Measurements from ENCODE around the gene KCNF1. TPM values are rescaled to one million over a fixed set of nuclear protein-coding genes. Genes with fewer than 3 reads are reported as not detected.
"Not testable (repeated sequence)": the region's sequence is repeated elsewhere in the genome, so short reads cannot be mapped to it uniquely, and the experiment has no call there.

Gene KCNF1
- total RNA-seq, 1 donor: not detected

- no peak for DNase-seq (ENCODE audit: low read depth)
- H3K4me3 ChIP-seq (ENCODE audit: low read depth, low read length): no peak overlapping the region
- TF ChIP-seq, protein P1, sequence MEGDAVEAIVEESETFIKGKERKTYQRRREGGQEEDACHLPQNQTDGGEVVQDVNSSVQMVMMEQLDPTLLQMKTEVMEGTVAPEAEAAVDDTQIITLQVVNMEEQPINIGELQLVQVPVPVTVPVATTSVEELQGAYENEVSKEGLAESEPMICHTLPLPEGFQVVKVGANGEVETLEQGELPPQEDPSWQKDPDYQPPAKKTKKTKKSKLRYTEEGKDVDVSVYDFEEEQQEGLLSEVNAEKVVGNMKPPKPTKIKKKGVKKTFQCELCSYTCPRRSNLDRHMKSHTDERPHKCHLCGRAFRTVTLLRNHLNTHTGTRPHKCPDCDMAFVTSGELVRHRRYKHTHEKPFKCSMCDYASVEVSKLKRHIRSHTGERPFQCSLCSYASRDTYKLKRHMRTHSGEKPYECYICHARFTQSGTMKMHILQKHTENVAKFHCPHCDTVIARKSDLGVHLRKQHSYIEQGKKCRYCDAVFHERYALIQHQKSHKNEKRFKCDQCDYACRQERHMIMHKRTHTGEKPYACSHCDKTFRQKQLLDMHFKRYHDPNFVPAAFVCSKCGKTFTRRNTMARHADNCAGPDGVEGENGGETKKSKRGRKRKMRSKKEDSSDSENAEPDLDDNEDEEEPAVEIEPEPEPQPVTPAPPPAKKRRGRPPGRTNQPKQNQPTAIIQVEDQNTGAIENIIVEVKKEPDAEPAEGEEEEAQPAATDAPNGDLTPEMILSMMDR (IDR thresholded peaks at IDR 0.05; ENCODE audit: insufficient read depth, low read depth, low read length): no peak
These were observed 42.7 kb downstream of the KCNF1 start for GRCh38 chr2:10954416-10954815.

DNA sequence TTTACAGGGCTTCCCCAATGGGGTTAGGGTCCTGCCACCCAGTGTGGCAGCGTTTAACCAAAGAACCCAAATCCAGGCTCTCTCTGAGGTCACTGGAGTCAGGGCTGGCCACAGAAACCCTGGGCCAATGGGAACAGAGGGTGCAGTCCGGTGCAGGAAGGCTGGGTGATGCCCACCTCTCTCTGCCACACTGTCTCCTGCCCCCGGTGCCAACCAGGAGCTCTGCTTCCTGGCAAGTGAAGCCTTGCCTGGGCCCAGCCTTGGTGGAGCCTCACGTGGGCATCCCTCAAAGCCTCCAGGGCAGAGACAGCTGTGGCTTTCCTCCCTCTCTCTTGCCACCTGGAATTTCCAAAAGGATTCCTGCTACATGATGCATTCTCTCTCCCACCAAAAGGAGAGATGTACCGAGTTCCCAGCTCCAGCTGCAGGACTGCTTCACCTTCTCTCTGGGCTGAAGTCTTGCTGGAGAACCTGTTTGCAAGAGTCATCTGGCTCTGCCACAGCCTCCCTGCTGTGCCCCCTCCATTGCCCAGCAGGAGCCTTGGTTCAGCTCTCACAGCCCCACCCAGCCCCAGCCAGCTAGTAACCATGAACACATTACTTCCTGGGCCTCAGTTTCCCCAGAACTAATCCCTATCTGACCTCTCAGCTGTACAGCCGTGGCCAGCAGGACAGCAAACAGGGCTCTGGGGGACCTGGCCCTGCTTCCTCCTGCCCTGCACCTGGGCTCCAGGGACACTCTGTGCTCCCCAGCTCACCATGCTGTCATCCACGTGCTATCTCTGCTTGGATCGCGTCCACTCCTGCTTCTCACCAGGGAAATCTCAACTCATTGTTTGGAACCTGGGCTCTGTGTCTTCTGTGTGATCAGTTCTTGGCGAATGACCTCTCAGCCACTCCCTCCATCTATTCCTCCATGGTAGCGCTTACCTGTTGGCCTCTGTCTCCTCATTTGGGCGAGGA is 43.4 kb downstream of the KCNF1 start:
- no peak for DNase-seq (ENCODE audit: low read depth)
- H3K4me3 ChIP-seq (ENCODE audit: low read depth, low read length): no peak overlapping the region
- TF ChIP-seq, protein P1 (IDR thresholded peaks at IDR 0.05; ENCODE audit: insufficient read depth, low read depth, low read length): no peak

DNA sequence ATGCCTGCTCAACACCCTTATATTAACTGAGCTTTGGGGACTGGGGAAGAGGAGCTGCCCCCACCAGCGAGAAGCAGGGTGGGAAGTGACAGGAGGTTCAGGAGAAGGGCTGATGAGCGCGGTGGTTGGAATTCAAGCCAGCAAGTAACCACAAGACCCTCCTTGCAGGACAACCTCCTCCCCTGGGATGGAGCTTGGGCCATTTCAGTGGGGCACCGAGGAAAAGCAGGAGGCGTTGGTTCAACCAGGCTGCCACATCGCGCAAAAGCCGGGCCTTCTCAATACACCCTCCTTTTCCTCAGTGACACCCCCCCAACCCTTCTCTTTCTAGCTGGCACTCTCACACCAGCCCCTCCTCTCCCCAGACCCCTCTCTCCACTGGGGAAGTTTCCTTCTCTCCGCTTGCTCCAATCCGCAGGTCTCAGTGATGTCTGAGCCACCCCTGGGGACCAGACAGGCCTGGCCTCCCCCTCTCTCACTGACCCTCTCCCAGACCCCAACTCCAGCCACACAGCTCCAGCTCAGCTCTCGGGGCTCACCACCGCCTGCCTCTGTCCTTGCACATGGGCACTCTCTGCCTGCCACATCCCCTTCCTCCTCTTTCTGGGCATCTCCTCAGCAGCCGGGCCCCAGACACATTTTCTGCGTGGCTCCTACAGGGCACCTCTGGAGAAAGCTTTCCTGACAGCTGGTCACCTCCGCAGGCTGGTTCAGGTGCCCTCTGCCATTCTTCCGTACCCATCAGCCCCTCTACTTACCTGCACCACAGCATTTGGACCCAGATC is 44.5 kb downstream of the KCNF1 start:
- DNase-seq (ENCODE audit: low read depth): no peak
- TF ChIP-seq, protein P1 (IDR thresholded peaks at IDR 0.05; ENCODE audit: insufficient read depth, low read depth, low read length): no peak
- H3K4me3 ChIP-seq (ENCODE audit: low read depth, low read length): no peak overlapping the region

DNA sequence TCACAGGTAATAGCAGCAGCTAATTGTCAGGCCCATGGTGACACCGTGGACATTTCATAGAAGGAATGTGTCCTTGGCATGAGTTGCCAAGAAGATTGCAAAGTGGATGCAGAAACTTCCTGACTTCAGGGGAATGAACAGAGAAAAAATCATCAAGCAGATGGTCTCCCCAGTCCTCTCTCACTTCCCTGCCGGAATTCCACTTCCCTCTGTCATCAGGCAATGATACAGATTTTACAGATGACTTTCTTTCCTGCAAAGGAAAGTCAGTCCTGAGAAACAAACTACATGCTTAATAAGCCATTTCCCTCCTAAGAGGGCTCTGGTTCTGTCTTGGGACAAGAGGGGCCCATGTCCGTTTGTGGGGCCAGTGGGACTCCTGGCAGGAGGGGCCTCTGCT is 45.7 kb downstream of the KCNF1 start:
- TF ChIP-seq, protein P1 (IDR thresholded peaks at IDR 0.05; ENCODE audit: insufficient read depth, low read depth, low read length): no peak
- no peak overlapping the region for H3K4me3 ChIP-seq (ENCODE audit: low read depth, low read length)
- no peak for DNase-seq (ENCODE audit: low read depth)

DNA sequence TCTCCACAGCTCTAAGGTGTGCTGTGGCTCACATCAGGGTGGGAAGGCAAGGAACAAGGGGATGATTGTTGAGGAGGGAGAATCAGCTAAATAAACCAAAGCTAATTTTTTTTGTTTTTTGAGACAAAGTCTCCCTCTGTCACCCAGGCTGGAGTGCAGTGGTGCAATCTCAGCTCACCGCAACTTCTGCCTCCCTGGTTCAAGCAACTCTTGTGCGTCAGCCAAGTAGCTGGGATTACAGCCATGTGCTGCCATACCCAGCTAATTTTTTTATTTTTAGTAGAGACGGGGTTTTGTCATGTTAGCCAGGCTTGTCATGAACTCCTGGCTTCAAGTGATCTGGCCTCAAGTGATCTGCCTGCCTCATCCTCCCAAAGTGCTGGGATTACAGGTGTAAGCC is 46.7 kb downstream of the KCNF1 start:
- DNase-seq (ENCODE audit: low read depth): peak; percentile 17
- not testable (repeated sequence) for H3K4me3 ChIP-seq (ENCODE audit: low read depth, low read length)

GRCh38 chr2:10960606-10961489 is 49.1 kb downstream of the KCNF1 start:
- no peak overlapping the region for H3K4me3 ChIP-seq (ENCODE audit: low read depth, low read length)
- TF ChIP-seq, protein P1 (IDR thresholded peaks at IDR 0.05; ENCODE audit: insufficient read depth, low read depth, low read length): no peak
- no peak for DNase-seq (ENCODE audit: low read depth)

All from fibroblast of villous mesenchyme (primary cell).